Pulmonary artery endothelial cell (primary cell): ENCODE measurements around the gene DGLUCY. TPM values are rescaled to one million over a fixed set of nuclear protein-coding genes. Genes with fewer than 3 reads are reported as not detected.
"Not testable (repeated sequence)": the region's sequence is repeated elsewhere in the genome, so short reads cannot be mapped to it uniquely, and the experiment has no call there.

Experiments
- DNase-seq: peaks from one replicate; pipeline ENCODE4 v3.0.0-alpha.2; 2011; ENCODE audit warnings: low read depth, low spot score
- total RNA-seq: library from RNA; depleted of rRNA; stranded (reverse); fragments of >200 nt; gene quantifications from 2 replicates; pipeline ENCODE4 v1.2.3, GENCODE V29; 2014

The DGLUCY gene, protein sequence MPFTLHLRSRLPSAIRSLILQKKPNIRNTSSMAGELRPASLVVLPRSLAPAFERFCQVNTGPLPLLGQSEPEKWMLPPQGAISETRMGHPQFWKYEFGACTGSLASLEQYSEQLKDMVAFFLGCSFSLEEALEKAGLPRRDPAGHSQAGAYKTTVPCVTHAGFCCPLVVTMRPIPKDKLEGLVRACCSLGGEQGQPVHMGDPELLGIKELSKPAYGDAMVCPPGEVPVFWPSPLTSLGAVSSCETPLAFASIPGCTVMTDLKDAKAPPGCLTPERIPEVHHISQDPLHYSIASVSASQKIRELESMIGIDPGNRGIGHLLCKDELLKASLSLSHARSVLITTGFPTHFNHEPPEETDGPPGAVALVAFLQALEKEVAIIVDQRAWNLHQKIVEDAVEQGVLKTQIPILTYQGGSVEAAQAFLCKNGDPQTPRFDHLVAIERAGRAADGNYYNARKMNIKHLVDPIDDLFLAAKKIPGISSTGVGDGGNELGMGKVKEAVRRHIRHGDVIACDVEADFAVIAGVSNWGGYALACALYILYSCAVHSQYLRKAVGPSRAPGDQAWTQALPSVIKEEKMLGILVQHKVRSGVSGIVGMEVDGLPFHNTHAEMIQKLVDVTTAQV
- total RNA-seq, result 51.4 and 54.4 TPM in 2 replicates

DNA sequence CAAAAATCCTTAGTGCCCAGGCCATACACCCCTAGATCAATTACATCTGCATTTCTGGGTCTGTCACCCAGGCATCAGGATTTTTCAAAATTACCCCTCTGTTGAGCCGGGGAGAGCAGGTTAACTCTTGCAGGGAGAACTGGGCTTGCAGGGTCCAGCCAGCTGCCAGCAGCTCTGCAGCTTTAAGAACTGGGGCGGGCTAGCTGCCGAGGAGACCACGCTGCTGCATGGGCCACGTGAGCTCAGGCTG, at the start of gene DGLUCY:
Gene DGLUCY, plus strand, starts transcription at position 245 of the 250 bp plus-strand sequence. CDS start 46,222 bp downstream, outside the sequence.
- DNase-seq, result no peak

- no peak for DNase-seq
Measured at GRCh38 chr14:91065266-91065665, 48.6 kb upstream of the DGLUCY start.

DNA sequence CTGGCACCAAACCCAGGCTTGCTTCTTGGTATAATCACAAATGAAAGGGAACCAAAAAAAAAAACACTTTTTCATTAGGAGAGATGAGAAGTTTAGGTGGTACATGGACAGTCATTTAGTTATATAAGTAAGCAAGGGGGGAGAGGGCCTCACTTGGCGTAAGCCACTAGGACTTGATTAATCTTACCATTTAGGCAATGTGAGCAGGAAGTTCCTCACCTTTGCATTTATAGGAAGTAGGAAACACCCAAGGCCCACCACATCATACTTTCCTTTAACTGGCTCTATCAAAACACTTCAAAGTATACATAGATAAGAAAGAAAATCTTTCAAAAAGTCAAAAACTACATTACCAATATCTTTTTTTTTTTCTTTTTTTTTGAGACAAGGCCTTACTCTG, 46.7 kb upstream of the DGLUCY start:
- DNase-seq, result no peak

DNA sequence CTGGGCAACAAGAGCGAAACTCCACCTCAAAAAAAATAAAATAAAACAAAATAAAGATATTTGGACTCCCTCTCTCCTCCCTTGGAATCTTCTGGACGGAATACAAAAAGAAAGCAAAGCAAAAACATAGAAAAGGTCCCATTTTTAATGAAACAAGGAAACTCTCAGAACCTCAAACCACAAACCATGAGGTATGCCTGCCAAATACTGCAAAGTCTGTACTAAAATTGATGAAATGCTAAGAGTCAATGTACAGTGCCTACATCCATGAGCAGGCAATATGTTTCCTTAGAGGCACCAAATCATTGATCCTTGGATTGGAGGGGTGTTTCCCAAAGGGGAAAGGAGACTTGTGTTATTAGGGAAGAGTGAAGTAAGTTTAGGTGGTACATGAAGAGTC, 45.2 kb upstream of the DGLUCY start:
- DNase-seq, result no peak

GRCh38 chr14:91070572-91070971, 43.3 kb upstream of the DGLUCY start:
- DNase-seq, result no peak

DNA sequence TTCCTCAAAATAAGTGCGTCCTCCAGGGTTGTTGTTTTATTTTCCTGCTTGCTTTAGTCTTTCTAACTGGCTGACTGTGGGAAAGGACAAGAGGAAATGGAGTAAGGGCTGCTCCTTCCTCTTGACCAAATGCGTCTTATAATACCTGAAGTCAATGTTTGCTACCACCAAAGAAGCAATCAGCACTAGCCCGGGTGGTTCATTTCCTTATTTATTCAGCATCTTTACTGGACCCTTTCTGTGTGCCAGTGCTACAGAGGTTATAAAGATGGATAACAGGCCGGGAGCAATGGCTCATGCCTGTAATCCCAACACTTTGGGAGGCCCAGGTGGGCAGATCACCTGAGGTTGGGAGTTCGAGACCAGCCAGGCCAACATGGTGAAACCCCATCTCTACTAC, 38.3 kb upstream of the DGLUCY start:
- DNase-seq, result no peak

GRCh38 chr14:91078095-91078737, 35.7 kb upstream of the DGLUCY start:
- DNase-seq, result no peak

GRCh38 chr14:91080071-91080470, 33.8 kb upstream of the DGLUCY start:
- DNase-seq, result no peak

- no peak for DNase-seq
Measured at GRCh38 chr14:91082282-91082681, 31.6 kb upstream of the DGLUCY start.

GRCh38 chr14:91084516-91084915, 29.4 kb upstream of the DGLUCY start:
- DNase-seq, result no peak

- not testable (repeated sequence) for DNase-seq
Measured at GRCh38 chr14:91087470-91087869, 26.4 kb upstream of the DGLUCY start.

DNA sequence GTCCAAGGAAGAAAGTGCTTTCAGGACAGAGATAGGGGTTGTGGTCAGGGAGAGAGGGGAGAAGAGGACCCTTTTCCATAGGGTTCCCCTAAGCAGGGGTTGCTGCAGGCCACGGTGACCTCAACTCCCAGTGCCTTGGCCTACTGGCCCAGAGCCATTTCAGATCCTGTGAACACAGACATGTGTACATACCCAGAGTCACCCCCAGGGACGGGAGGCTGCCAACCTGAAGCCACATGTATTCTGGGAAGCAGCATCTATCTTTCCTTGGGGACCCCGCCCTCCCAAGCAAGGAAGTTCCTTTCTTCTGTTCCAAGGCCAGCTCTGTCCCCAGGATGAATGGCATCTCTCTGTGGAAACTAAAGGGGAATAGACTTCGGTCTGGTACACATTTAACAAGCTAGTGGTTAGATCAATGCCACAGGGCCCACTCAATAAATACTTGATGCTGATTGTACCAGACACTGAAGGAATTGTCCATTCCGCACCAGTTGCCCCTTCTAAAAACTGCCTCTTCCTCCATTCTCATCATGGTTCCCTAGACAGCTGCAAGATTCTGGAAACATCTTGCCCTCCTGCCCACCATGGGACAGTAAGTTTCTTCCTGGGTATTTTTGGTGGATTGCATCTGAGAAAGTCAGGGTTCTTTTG, 25.2 kb upstream of the DGLUCY start:
- no peak for DNase-seq

- DNase-seq, result no peak
Measured at GRCh38 chr14:91089958-91090535, 23.8 kb upstream of the DGLUCY start.

- no peak for DNase-seq
Measured at GRCh38 chr14:91090743-91091142, 23.1 kb upstream of the DGLUCY start.

- DNase-seq, result no peak
Measured at GRCh38 chr14:91092073-91092472, 21.8 kb upstream of the DGLUCY start.

GRCh38 chr14:91093743-91094472, 20.0 kb upstream of the DGLUCY start:
- DNase-seq, result not testable (repeated sequence)

GRCh38 chr14:91094772-91095171, 19.1 kb upstream of the DGLUCY start:
- no peak for DNase-seq

DNA sequence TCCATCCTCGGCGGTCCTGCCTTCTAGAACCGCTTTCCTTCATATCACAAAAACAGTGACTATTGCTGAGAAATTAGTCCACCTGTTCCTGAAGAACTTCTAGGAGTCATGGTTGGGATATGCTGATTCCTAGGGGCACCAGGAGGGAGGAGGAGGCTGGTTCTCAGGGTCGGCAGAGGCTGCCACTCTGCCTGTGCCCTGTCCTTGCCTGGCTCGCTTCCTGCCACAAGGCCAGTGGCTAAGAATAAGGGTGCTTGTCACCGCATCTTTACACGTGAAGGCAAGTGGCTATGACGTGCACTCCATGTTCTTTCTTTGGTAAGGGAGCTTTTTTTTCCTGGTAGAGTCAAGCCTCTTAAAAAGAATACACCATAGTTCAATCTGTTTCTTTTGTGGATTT, 18.7 kb upstream of the DGLUCY start:
- no peak for DNase-seq

GRCh38 chr14:91097657-91098056, 16.2 kb upstream of the DGLUCY start:
- not testable (repeated sequence) for DNase-seq

DNA sequence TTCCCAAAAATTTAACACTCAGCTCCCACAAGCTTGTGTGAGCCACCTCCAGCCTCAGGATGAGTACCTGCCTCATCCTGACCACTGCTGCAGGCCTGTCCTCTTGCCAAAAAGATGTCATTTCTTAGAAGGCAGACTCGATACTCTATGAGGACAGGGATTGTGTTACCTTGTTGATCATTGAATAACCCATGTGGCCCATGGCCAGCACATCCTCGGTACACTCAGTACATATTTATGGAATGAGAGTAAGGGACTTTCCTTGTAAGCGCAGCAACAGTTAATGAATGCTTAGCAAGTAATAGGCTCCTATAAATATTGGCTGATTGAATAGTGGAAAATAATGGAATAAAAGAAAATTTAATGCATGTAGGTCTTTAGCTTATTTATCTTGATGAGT, 15.3 kb upstream of the DGLUCY start:
- DNase-seq, result no peak

GRCh38 chr14:91100102-91100501, 13.8 kb upstream of the DGLUCY start:
- DNase-seq, result no peak
